H9 (cell line): ENCODE data around the gene PDE7B. TPM values are rescaled to one million over a fixed set of nuclear protein-coding genes. Genes with fewer than 3 reads are reported as not detected.

Source experiments
- DNase-seq: peaks from one replicate; pipeline ENCODE4 v3.0.0-alpha.2; 2017
- H2AFZ ChIP-seq: one replicate; pipeline ENCODE4 v1.6.1; 2013; ENCODE audit warnings: mild to moderate bottlenecking, low read length, control low read depth, moderate library complexity
- H2AK5ac ChIP-seq: 2 replicates; pipeline ENCODE4 v1.6.1; 2013; ENCODE audit warnings: low read length, control low read depth, mixed read lengths; ENCODE audit not compliant: insufficient read length
- H2BK120ac ChIP-seq: one replicate; pipeline ENCODE4 v1.6.1; 2013; ENCODE audit warnings: low read depth, mild to moderate bottlenecking, low read length, control low read depth, inconsistent platforms; ENCODE audit not compliant: poor library complexity, severe bottlenecking
- H2BK12ac ChIP-seq: 2 replicates; pipeline ENCODE4 v1.6.1; 2013; ENCODE audit warnings: low read length, control low read depth, mixed read lengths, low read depth; ENCODE audit not compliant: insufficient read length
- H2BK15ac ChIP-seq: 2 replicates; pipeline ENCODE4 v1.6.1; 2013; ENCODE audit warnings: low read depth, low read length, control low read depth
- H2BK20ac ChIP-seq: one replicate; pipeline ENCODE4 v1.6.1; 2013; ENCODE audit warnings: low read depth, mild to moderate bottlenecking, low read length, control low read depth, inconsistent platforms; ENCODE audit not compliant: poor library complexity, severe bottlenecking
- H2BK5ac ChIP-seq: 2 replicates; pipeline ENCODE4 v1.6.1; 2013; ENCODE audit warnings: low read length, control low read depth, mixed read lengths; ENCODE audit not compliant: insufficient read length
- H3K14ac ChIP-seq: 2 replicates; pipeline ENCODE4 v1.6.1; 2013; ENCODE audit warnings: low read length, control low read depth; ENCODE audit not compliant: insufficient read depth
- H3K18ac ChIP-seq: 2 replicates; pipeline ENCODE4 v1.6.1; 2013; ENCODE audit warnings: low read depth, mild to moderate bottlenecking, mixed read lengths, low read length, control low read depth; ENCODE audit not compliant: insufficient read length
- H3K23ac ChIP-seq: 2 replicates; pipeline ENCODE4 v1.6.1; 2013; ENCODE audit warnings: low read length, control low read depth, mixed read lengths, low read depth; ENCODE audit not compliant: insufficient read length
- H3K23me2 ChIP-seq: 2 replicates; pipeline ENCODE4 v1.6.1; 2013; ENCODE audit warnings: low read depth, mild to moderate bottlenecking, mixed read lengths, low read length, control low read depth; ENCODE audit not compliant: insufficient read length, poor library complexity, severe bottlenecking
- H3K27ac ChIP-seq: 2 replicates; pipeline ENCODE4 v1.5.1; 2013; ENCODE audit warnings: low read length, control low read depth, mixed read lengths, low read depth; ENCODE audit not compliant: insufficient read length
- H3K27me3 ChIP-seq: 2 replicates; pipeline ENCODE4 v1.6.1; 2013; ENCODE audit warnings: low read length, control low read depth, inconsistent platforms; ENCODE audit not compliant: insufficient read depth
- H3K4ac ChIP-seq: 2 replicates; pipeline ENCODE4 v1.6.1; 2013; ENCODE audit warnings: low read depth, mild to moderate bottlenecking, control low read depth, inconsistent platforms, low read length, moderate library complexity
- H3K4me1 ChIP-seq: 2 replicates; pipeline ENCODE4 v1.6.1; 2013; ENCODE audit warnings: low read length, control low read depth, inconsistent platforms; ENCODE audit not compliant: insufficient read depth
- H3K4me2 ChIP-seq: 2 replicates; pipeline ENCODE4 v1.6.1; 2013; ENCODE audit warnings: low read length, control low read depth, mixed read lengths; ENCODE audit not compliant: insufficient read length, insufficient read depth
- H3K56ac ChIP-seq: 2 replicates; pipeline ENCODE4 v1.6.1; 2013; ENCODE audit warnings: low read depth, mild to moderate bottlenecking, mixed read lengths, low read length, control low read depth; ENCODE audit not compliant: insufficient read length
- H3K79me1 ChIP-seq: 2 replicates; pipeline ENCODE4 v1.6.1; 2013; ENCODE audit warnings: low read depth, mild to moderate bottlenecking, moderate library complexity, low read length, control low read depth, inconsistent platforms; ENCODE audit not compliant: insufficient read depth, poor library complexity, severe bottlenecking
- H3K79me2 ChIP-seq: 2 replicates; pipeline ENCODE4 v1.6.1; 2013; ENCODE audit warnings: low read length, control low read depth, inconsistent platforms; ENCODE audit not compliant: insufficient read depth
- H3K9ac ChIP-seq: 2 replicates; pipeline ENCODE4 v1.6.1; 2013; ENCODE audit warnings: low read length, control low read depth, mixed read lengths; ENCODE audit not compliant: insufficient read length; ENCODE audit errors: extremely low read depth
- H3K9me3 ChIP-seq: one replicate; pipeline ENCODE4 v1.6.1; 2013; ENCODE audit warnings: low read depth, low read length, inconsistent platforms; ENCODE audit not compliant: control insufficient read depth
- H3T11ph ChIP-seq: one replicate; pipeline ENCODE4 v1.6.1; 2013; ENCODE audit warnings: mild to moderate bottlenecking, low read length, control low read depth, inconsistent platforms
- H4K20me1 ChIP-seq: one replicate; pipeline ENCODE4 v1.6.1; 2013; ENCODE audit not compliant: control insufficient read depth, insufficient read length, insufficient read depth
- H4K5ac ChIP-seq: 2 replicates; pipeline ENCODE4 v1.6.1; 2013; ENCODE audit warnings: low read depth, mild to moderate bottlenecking, mixed read lengths, low read length, control low read depth; ENCODE audit not compliant: insufficient read length
- H4K8ac ChIP-seq: replicated peaks from 2 replicates; pipeline ENCODE4 v1.6.1; 2013; ENCODE audit warnings: low read length, control low read depth, mixed read lengths, low read depth; ENCODE audit not compliant: insufficient read length
- H4K91ac ChIP-seq: 2 replicates; pipeline ENCODE4 v1.6.1; 2013; ENCODE audit warnings: low read depth, mild to moderate bottlenecking, moderate library complexity, mixed read lengths, low read length, control low read depth; ENCODE audit not compliant: insufficient read length
- H3K27ac Mint-ChIP-seq, 3 experiments: 2 replicates in 2 of 3; 3 replicates in 1 of 3; pipeline ENCODE4 v1.8.0; 2020 to 2021; ENCODE audit warnings: mixed read lengths in 3 of 3, mild to moderate bottlenecking in 1 of 3, moderate library complexity in 1 of 3
- H3K27me3 Mint-ChIP-seq: 2 replicates; pipeline ENCODE4 v1.8.0; 2021; ENCODE audit warnings: low read depth, mild to moderate bottlenecking, moderate library complexity, mixed read lengths
- H3K36me3 Mint-ChIP-seq, 3 experiments: 2 replicates in 2 of 3; 3 replicates in 1 of 3; pipeline ENCODE4 v1.8.0; 2020 to 2021; ENCODE audit warnings: low read depth in 3 of 3, mixed read lengths in 3 of 3; ENCODE audit not compliant: insufficient read depth in 1 of 3
- H3K4me1 Mint-ChIP-seq, 2 experiments: 2 replicates each; pipeline ENCODE4 v1.8.0; 2020; ENCODE audit warnings: mixed read lengths in 2 of 2
- H3K4me3 Mint-ChIP-seq, 2 experiments: 2 replicates in 1 of 2; 3 replicates in 1 of 2; pipeline ENCODE4 v1.8.0; 2020 to 2021; ENCODE audit warnings: mild to moderate bottlenecking in 2 of 2, mixed read lengths in 2 of 2, moderate library complexity in 1 of 2
- H3K9me3 Mint-ChIP-seq, 2 experiments: 2 replicates in 1 of 2; 3 replicates in 1 of 2; pipeline ENCODE4 v1.8.0; 2020; ENCODE audit warnings: mild to moderate bottlenecking in 2 of 2, mixed read lengths in 2 of 2, moderate library complexity in 1 of 2
- CTCF ChIP-seq: fragments of 200-600 bp; sonication (generic); conservative IDR thresholded peaks from 3 replicates; pipeline ENCODE4 v1.8.0; 2021; ENCODE audit warnings: antibody characterized with exemption, mild to moderate bottlenecking
- WGBS: extraction: QIAGEN DNeasy Blood & Tissue Kit; methylation state at CpG from one replicate; pipeline ENCODE4 v1.1.7; 2013; ENCODE audit warnings: missing lambda C conversion rate, low lambda C conversion rate, mixed read lengths; ENCODE audit not compliant: insufficient read length; ENCODE audit errors: extremely low coverage; 5-methylcytosine and 5-hydroxymethylcytosine counted together
- total RNA-seq: library from RNA; stranded (reverse); gene quantifications from 2 replicates; pipeline ENCODE4 v1.2.1, GENCODE V29; 2021

Gene PDE7B
- total RNA-seq, 1 experiment from 2014 or later, result not detected

- no CpG with 5 or more reads among the region's 3 CpGs for WGBS
- H2BK5ac ChIP-seq, result no peak overlapping the region
- no peak for TF ChIP-seq CTCF
- no peak overlapping the region for H4K91ac ChIP-seq
- no peaks in the 10 kb centered on the region for H3K4me1 ChIP-seq
- no peaks in the 10 kb centered on the region for H3K23me2 ChIP-seq
- no peak overlapping the region for H4K8ac ChIP-seq
- peaks cover 4% of the 10 kb centered on the region; the same call in 1 of the 2 replicates for H3K27me3 ChIP-seq
- H3K27ac ChIP-seq, result no peak overlapping the region
- no peak overlapping the region for H2BK20ac ChIP-seq
- no peak overlapping the region for H3K4ac ChIP-seq
- H3K14ac ChIP-seq, result no peak overlapping the region
- no peak overlapping the region for H3K9ac ChIP-seq
- H2BK15ac ChIP-seq, result no peak overlapping the region
- no peak overlapping the region for H2BK12ac ChIP-seq
- no peak overlapping the region for H3K4me2 ChIP-seq
- no peak overlapping the region for H4K5ac ChIP-seq
- no peaks in the 10 kb centered on the region for H3K9me3 ChIP-seq
- no peak overlapping the region for H2AFZ ChIP-seq
- H3K18ac ChIP-seq, result no peak overlapping the region
- H3K4me1 Mint-ChIP-seq, result no peaks in the 10 kb centered on the region
- no peak overlapping the region for H3K4me3 Mint-ChIP-seq
- DNase-seq, result no peak
- no peak overlapping the region for H2BK120ac ChIP-seq
- peaks cover 3 to 5% of the 10 kb centered on the region in 2 experiments; a peak in 3 of 5 replicates for H3K9me3 Mint-ChIP-seq
- H3K27me3 Mint-ChIP-seq, result peaks cover 8% of the 10 kb centered on the region
- H3K36me3 Mint-ChIP-seq, result peaks cover 0 to 4% (median 0%) of the 10 kb centered on the region in 3 experiments; a peak in 4 of 7 replicates
- no peak overlapping the region for H3K56ac ChIP-seq
- no peak overlapping the region for H2AK5ac ChIP-seq
- H4K20me1 ChIP-seq, result no peaks in the 10 kb centered on the region
- no peak overlapping the region for H3T11ph ChIP-seq
- H3K79me2 ChIP-seq, result no peaks in the 10 kb centered on the region; the same call in 1 of the 2 replicates
- H3K79me1 ChIP-seq, result no peaks in the 10 kb centered on the region
- H3K23ac ChIP-seq, result no peak overlapping the region
- no peak overlapping the region for H3K27ac Mint-ChIP-seq
Observed at GRCh38 chr6:136094812-136095211, 243.3 kb downstream of the PDE7B start.
